ENCODE data around the gene CPLANE1.

CPLANE1 gene

GRCh38 chr5:37063739-37064138 is 185.4 kb downstream of the CPLANE1 start:
- DNase-seq (ENCODE audit: low read depth), result no peak

GRCh38 chr5:37060030-37060429 is 189.1 kb downstream of the CPLANE1 start:
- no peak for DNase-seq (ENCODE audit: low read depth)

DNA sequence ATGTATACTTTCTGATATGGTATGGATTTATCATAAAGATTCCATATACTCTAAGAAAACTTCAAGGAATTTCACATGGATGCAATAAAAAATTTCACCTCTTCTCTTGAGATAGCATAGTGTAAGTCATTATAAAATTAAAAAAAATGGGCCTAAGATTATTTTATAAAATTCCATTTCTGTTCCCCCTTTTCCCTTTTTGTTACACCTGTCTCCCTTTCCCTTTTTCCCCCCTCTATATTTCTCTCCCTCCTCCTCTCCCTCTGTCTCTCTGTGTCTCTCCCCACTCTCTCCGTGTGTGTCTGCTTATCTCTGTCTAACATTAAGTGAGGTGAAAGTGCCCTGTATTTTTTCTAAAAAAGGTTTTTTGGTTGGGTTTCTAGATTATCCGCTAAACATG is 192.4 kb downstream of the CPLANE1 start:
- DNase-seq (ENCODE audit: low read depth), result no peak
